Measurements from ENCODE around the gene ZNF529. TPM values are rescaled to one million over a fixed set of nuclear protein-coding genes. Genes with fewer than 3 reads are reported as not detected.
"Not testable (repeated sequence)": the region's sequence is repeated elsewhere in the genome, so short reads cannot be mapped to it uniquely, and the experiment has no call there.

The ZNF529 gene
- total RNA-seq: 16.8 TPM
- 10 to 100 TPM; 10.4 to 17.7 (median 12.7) TPM for polyA plus RNA-seq (ENCODE audit: insufficient read depth in 1 of 8, insufficient read length in 8 of 8, low replicate concordance in 1 of 8)
- long read RNA-seq, donor 1, full-length matches to known transcripts: 1 of 1 reads
- long read RNA-seq, donor 1, partial matches to known transcripts: 0 of 1 reads
- long read RNA-seq, donor 1, other reads (novel, unspliced or antisense): 0 of 1 reads
- long read RNA-seq, donor 2: 0 reads
- long read RNA-seq, donor 3, full-length matches to known transcripts: 2 of 17 reads
- long read RNA-seq, donor 3, partial matches to known transcripts: 0 of 17 reads
- long read RNA-seq, donor 3, other reads (novel, unspliced or antisense): 15 of 17 reads
- long read RNA-seq, donor 4, full-length matches to known transcripts: 2 of 2 reads
- long read RNA-seq, donor 4, partial matches to known transcripts: 0 of 2 reads
- long read RNA-seq, donor 4, other reads (novel, unspliced or antisense): 0 of 2 reads
- long read RNA-seq, donor 5, full-length matches to known transcripts: 4 of 37 reads
- long read RNA-seq, donor 5, partial matches to known transcripts: 21 of 37 reads
- long read RNA-seq, donor 5, other reads (novel, unspliced or antisense): 12 of 37 reads
- long read RNA-seq, donor 6, full-length matches to known transcripts: 4 of 4 reads
- long read RNA-seq, donor 6, partial matches to known transcripts: 0 of 4 reads
- long read RNA-seq, donor 6, other reads (novel, unspliced or antisense): 0 of 4 reads
- long read RNA-seq, donor 7: 0 reads
- long read RNA-seq, donor 8: 0 reads
- long read RNA-seq, donor 9, full-length matches to known transcripts: 4 of 4 reads
- long read RNA-seq, donor 9, partial matches to known transcripts: 0 of 4 reads
- long read RNA-seq, donor 9, other reads (novel, unspliced or antisense): 0 of 4 reads
- long read RNA-seq, donor 10, full-length matches to known transcripts: 2 of 2 reads
- long read RNA-seq, donor 10, partial matches to known transcripts: 0 of 2 reads
- long read RNA-seq, donor 10, other reads (novel, unspliced or antisense): 0 of 2 reads
- long read RNA-seq, donor 11, full-length matches to known transcripts: 2 of 2 reads
- long read RNA-seq, donor 11, partial matches to known transcripts: 0 of 2 reads
- long read RNA-seq, donor 11, other reads (novel, unspliced or antisense): 0 of 2 reads

DNA sequence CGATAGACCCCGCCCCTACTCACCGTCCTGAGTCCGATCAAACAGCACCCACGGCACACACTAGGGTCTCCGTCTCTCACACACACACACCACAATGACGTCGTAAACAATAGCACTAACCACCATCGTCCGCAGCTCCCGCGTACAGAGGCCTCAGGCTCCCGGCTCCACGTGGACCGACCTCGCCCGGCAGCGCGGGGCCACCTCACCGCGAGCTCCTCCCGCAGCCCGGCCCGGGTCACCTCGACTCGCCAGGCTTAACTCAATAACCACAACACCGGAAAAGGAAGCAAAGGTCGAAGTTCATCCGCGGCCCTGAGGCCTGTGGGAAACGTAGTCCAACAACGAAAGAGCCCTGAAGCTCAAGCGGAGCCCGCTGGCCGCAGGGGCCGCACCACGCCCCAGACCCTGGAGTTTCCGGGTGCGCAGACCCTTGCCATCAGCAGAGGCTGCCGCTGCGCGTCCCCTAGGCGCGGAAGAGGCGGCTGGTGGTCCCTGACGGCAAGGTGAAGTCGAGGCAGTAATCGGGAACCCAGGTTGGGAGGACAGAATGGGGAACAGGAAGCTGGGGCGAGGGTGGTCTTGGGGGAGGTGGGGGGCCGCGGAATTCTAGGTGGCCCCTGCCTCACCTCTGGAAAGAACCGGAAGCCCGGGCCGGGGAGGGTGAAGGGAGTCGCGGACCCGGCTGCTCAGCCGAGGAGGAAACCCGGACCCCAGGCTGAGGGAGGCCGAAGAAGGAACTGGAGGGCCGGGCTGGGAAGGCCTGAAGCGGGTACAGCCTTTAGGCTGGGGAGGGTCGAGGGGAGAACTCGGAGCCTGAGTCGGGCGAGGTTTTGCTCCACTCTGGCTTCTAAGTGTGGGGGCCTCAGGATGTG, at the start of gene ZNF529:
Gene ZNF529 (minus strand): TSS at position 273 of the 875 bp plus-strand sequence. CDS start 946 bp downstream, outside the sequence.
- under 1% methylated on average over 46 of the region's 66 CpGs for WGBS (ENCODE audit: insufficient coverage)
- DNase-seq: peak; percentile 98
- H3K36me3 ChIP-seq (ENCODE audit: control insufficient read depth, insufficient read depth, low read length): peaks cover 32% of the 10 kb centered on the region

DNA sequence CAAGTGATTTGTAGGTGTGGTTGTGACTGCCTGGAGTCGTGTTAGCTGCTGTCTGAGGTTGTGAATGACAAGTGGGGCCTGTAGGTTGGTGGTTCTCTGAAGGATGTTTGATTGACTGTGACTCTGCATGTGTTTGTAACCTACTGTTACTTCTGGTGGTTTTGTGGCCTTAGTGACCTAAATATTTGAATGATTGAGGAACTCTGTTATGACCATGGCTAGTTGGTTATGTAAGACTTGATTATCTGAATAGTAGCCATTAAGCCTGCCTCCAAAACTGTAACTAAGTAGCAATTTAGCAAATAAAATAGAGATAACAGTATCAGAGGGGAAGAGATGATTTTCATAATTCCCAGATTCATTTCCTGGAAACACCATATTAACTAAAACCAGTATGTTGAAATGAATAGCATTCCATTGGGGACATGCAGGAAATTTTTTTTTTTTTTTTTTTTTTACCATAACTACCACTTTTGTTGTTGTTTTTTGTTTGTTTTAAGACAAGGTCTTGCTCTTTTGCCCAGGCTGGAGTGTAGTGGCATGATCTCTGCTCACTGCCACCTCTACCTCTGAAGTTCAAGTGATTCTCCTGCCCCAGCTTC, 32.9 kb upstream of the ZNF529 start:
- Histone ChIP-seq H3K4me3 (ENCODE audit: low read length) (peak overlapping the region; percentile 94), H3K4me1 (ENCODE audit: control insufficient read depth, insufficient read depth, low read length) (peaks cover 5% of the 10 kb centered on the region), H3K36me3 (ENCODE audit: control insufficient read depth, insufficient read depth, low read length) (peaks cover 20% of the 10 kb centered on the region), H3K9me3 (replicated peaks; ENCODE audit: control insufficient read depth, low read depth, low read length) (no peaks in the 10 kb centered on the region), H3K27me3 (ENCODE audit: control insufficient read depth, insufficient read depth, low read length) (no peaks in the 10 kb centered on the region), H3K27ac (ENCODE audit: low read length) (peak overlapping the region; percentile 89)
- 0% methylated on average over 1 of the region's 1 CpG for WGBS (ENCODE audit: insufficient coverage)
- DNase-seq: no peak

More for the DNA sequence above, at the start of gene ZNF529:
- Histone ChIP-seq H3K27ac (ENCODE audit: low read length) (peak within 1 kb of the TSS; percentile 93), H3K4me3 (ENCODE audit: low read length) (peak within 1 kb of the TSS; percentile 93), H3K4me1 (ENCODE audit: control insufficient read depth, insufficient read depth, low read length) (peaks cover 11% of the 10 kb centered on the region), H3K9me3 (replicated peaks; ENCODE audit: control insufficient read depth, low read depth, low read length) (peaks cover 6% of the 10 kb centered on the region), H3K27me3 (ENCODE audit: control insufficient read depth, insufficient read depth, low read length) (no peaks in the 10 kb centered on the region)

DNA sequence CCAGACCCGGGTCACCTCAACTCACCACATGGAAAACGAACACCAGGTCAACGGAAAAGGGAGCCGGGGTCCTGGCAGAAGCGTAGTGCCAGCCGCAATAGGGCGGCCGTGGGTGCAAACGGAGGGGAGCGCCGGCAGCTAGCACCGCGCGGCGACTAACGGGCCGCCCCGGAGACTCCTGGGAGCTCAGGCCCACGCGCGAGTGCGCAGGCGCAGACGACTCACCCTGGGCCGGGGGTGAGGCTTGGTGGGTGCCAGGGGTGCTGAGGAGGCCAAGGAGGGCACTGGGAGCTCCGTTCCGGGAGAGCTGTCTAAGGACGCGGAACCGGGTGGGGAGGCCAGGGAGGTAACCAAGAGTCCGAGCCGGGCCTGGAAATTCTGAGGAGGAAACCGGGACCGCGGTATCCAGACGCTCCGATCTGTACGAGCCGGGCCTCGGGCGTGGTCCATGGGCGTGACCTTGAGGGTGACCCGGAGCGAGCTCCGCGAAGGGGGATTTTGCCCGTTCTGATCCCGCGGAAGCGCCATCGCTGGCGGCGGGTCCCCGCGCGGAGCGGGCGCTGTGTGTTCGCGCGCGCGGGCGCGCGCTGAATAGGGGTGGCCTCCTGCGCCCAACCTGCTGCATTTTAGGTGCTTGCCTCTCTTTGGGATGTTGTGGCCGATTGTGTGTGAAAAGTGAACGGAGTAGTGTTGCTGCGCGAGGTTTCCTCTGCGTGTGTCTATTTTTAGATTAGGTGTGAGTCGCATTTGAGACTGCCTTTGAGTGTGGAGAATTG, 32.2 kb upstream of the ZNF529 start, which contains the start of gene ZNF382:
Gene ZNF382 (plus strand): TSS at position 213 of the 776 bp plus-strand sequence. CDS start 4,602 bp downstream, outside the sequence.
- under 1% methylated on average over 73 of the region's 73 CpGs for WGBS (ENCODE audit: insufficient coverage)
- Histone ChIP-seq H3K36me3 (ENCODE audit: control insufficient read depth, insufficient read depth, low read length) (peaks cover 14% of the 10 kb centered on the region), H3K27ac (ENCODE audit: low read length) (peak within 1 kb of the TSS; percentile 89), H3K4me1 (ENCODE audit: control insufficient read depth, insufficient read depth, low read length) (peaks cover 5% of the 10 kb centered on the region), H3K27me3 (ENCODE audit: control insufficient read depth, insufficient read depth, low read length) (no peaks in the 10 kb centered on the region), H3K9me3 (replicated peaks; ENCODE audit: control insufficient read depth, low read depth, low read length) (no peaks in the 10 kb centered on the region), H3K4me3 (ENCODE audit: low read length) (peak within 1 kb of the TSS; percentile 94)
- DNase-seq: peak; percentile 90

GRCh38 chr19:36604656-36605100, 31.6 kb upstream of the ZNF529 start:
- Histone ChIP-seq H3K27me3 (ENCODE audit: control insufficient read depth, insufficient read depth, low read length) (no peaks in the 10 kb centered on the region), H3K36me3 (ENCODE audit: control insufficient read depth, insufficient read depth, low read length) (peaks cover 10% of the 10 kb centered on the region), H3K27ac (ENCODE audit: low read length) (peak overlapping the region; percentile 89), H3K4me1 (ENCODE audit: control insufficient read depth, insufficient read depth, low read length) (peaks cover 5% of the 10 kb centered on the region), H3K4me3 (ENCODE audit: low read length) (peak overlapping the region; percentile 94), H3K9me3 (replicated peaks; ENCODE audit: control insufficient read depth, low read depth, low read length) (no peaks in the 10 kb centered on the region)
- 0% methylated on average over 21 of the region's 21 CpGs for WGBS (ENCODE audit: insufficient coverage)
- peak; percentile 61 for DNase-seq

- DNase-seq; H3K36me3 ChIP-seq (ENCODE audit: control insufficient read depth, insufficient read depth, low read length); H3K9me3 ChIP-seq (replicated peaks; ENCODE audit: control insufficient read depth, low read depth, low read length); H3K27me3 ChIP-seq (ENCODE audit: control insufficient read depth, insufficient read depth, low read length); H3K4me3 ChIP-seq (ENCODE audit: low read length); H3K27ac ChIP-seq (ENCODE audit: low read length); H3K4me1 ChIP-seq (ENCODE audit: control insufficient read depth, insufficient read depth, low read length): not testable (repeated sequence)
- 90% methylated on average over 6 of the region's 10 CpGs for WGBS (ENCODE audit: insufficient coverage)
Measured at GRCh38 chr19:36602681-36603080, 29.6 kb upstream of the ZNF529 start.

DNA sequence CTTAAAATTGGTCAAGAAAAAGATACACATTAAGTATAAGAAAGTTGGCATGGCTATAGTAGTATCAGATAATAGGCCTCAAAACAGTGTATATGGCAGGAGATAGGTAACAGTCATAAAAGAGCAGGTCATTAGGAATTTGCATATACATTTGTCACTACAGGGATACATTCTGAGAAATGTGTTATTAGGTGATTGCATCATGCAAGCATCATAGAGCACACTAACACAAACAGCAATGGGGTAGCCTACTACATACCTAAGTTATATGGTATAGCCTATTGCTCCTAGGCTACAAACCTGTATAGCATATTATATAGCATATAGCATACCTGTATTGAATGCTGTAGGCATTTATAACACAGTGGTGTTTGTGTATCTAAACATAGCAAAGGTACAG, 6.2 kb upstream of the ZNF529 start:
- Histone ChIP-seq H3K9me3 (replicated peaks; ENCODE audit: control insufficient read depth, low read depth, low read length) (no peaks in the 10 kb centered on the region), H3K36me3 (ENCODE audit: control insufficient read depth, insufficient read depth, low read length) (peaks cover 22% of the 10 kb centered on the region), H3K27ac (ENCODE audit: low read length) (no peak overlapping the region)

GRCh38 chr19:36577271-36577996, 4.3 kb upstream of the ZNF529 start:
- no peak overlapping the region for H3K27ac ChIP-seq (ENCODE audit: low read length)
- no peaks in the 10 kb centered on the region for H3K27me3 ChIP-seq (ENCODE audit: control insufficient read depth, insufficient read depth, low read length)
- H3K9me3 ChIP-seq (replicated peaks; ENCODE audit: control insufficient read depth, low read depth, low read length): no peaks in the 10 kb centered on the region
- no CpG with 5 or more reads among the region's 3 CpGs for WGBS (ENCODE audit: insufficient coverage)
- peaks cover 8% of the 10 kb centered on the region for H3K4me1 ChIP-seq (ENCODE audit: control insufficient read depth, insufficient read depth, low read length)
- no peak for DNase-seq
- H3K36me3 ChIP-seq (ENCODE audit: control insufficient read depth, insufficient read depth, low read length): peaks cover 22% of the 10 kb centered on the region
- no peak overlapping the region for H3K4me3 ChIP-seq (ENCODE audit: low read length)

More for the DNA sequence above, 6.2 kb upstream of the ZNF529 start:
- Histone ChIP-seq H3K27me3 (ENCODE audit: control insufficient read depth, insufficient read depth, low read length) (no peaks in the 10 kb centered on the region), H3K4me1 (ENCODE audit: control insufficient read depth, insufficient read depth, low read length) (peaks cover 2% of the 10 kb centered on the region), H3K4me3 (ENCODE audit: low read length) (no peak overlapping the region)
- no peak for DNase-seq

DNA sequence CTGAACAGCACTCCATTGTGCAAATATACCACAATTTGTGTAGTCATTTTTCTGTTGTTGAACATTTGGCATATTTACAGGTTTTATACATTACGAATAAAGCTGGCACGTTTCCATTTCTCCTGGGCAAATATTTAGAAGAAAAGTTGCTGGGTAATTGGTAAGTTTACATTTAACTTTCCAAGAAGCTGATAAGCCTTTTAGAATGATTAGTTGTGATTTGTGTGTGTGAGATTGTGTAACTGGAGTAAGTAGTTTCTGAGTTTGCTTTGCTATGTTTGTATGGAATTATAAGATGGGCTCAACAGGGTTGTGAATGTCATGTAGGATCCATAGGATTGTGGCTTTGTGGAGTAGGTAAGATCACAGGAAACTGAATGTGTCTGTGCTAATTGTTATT, 1.6 kb upstream of the ZNF529 start:
- H3K4me1 ChIP-seq (ENCODE audit: control insufficient read depth, insufficient read depth, low read length): peaks cover 11% of the 10 kb centered on the region
- no peaks in the 10 kb centered on the region for H3K27me3 ChIP-seq (ENCODE audit: control insufficient read depth, insufficient read depth, low read length)
- peak; percentile 1 for DNase-seq
- peaks cover 27% of the 10 kb centered on the region for H3K36me3 ChIP-seq (ENCODE audit: control insufficient read depth, insufficient read depth, low read length)
- 60% methylated on average over 1 of the region's 2 CpGs for WGBS (ENCODE audit: insufficient coverage)
- no peaks in the 10 kb centered on the region for H3K9me3 ChIP-seq (replicated peaks; ENCODE audit: control insufficient read depth, low read depth, low read length)
- no peak overlapping the region for H3K4me3 ChIP-seq (ENCODE audit: low read length)
- no peak overlapping the region for H3K27ac ChIP-seq (ENCODE audit: low read length)

All from muscle of leg (tissue), 16 donors.